HUES64 (cell line): ENCODE results near the gene RBBP8.
"Not testable (repeated sequence)": the region's sequence is repeated elsewhere in the genome, so short reads cannot be mapped to it uniquely, and the experiment has no call there.

ENCODE experiments used
- H3K27ac ChIP-seq: 2 replicates; pipeline ENCODE4 v1.7.0; 2013; ENCODE audit warnings: low read depth, low read length, inconsistent platforms
- H3K27me3 ChIP-seq: 2 replicates; pipeline ENCODE4 v1.6.1; 2013; ENCODE audit warnings: mild to moderate bottlenecking, low read length; ENCODE audit not compliant: insufficient read depth
- H3K36me3 ChIP-seq: 2 replicates; pipeline ENCODE4 v1.6.1; 2013; ENCODE audit warnings: mild to moderate bottlenecking, low read length; ENCODE audit not compliant: insufficient read depth
- H3K4me1 ChIP-seq: 2 replicates; pipeline ENCODE4 v1.6.1; 2013; ENCODE audit warnings: mild to moderate bottlenecking, low read length, moderate library complexity; ENCODE audit not compliant: insufficient read depth
- H3K4me3 ChIP-seq: 2 replicates; pipeline ENCODE4 v1.5.1; 2013; ENCODE audit warnings: mild to moderate bottlenecking, low read length, moderate library complexity
- H3K9ac ChIP-seq: 2 replicates; pipeline ENCODE4 v1.6.1; 2013; ENCODE audit warnings: mild to moderate bottlenecking, low read depth, low read length
- H3K9me3 ChIP-seq: 2 replicates; pipeline ENCODE4 v1.6.1; 2013; ENCODE audit warnings: low read depth, low read length; ENCODE audit not compliant: insufficient read depth
- WGBS: fragments of 150-250, 120-280 bp; methylation state at CpG from one replicate; pipeline ENCODE4 v1.1.7; 2013; ENCODE audit warnings: missing lambda C conversion rate; 5-methylcytosine and 5-hydroxymethylcytosine counted together

RBBP8 gene

DNA sequence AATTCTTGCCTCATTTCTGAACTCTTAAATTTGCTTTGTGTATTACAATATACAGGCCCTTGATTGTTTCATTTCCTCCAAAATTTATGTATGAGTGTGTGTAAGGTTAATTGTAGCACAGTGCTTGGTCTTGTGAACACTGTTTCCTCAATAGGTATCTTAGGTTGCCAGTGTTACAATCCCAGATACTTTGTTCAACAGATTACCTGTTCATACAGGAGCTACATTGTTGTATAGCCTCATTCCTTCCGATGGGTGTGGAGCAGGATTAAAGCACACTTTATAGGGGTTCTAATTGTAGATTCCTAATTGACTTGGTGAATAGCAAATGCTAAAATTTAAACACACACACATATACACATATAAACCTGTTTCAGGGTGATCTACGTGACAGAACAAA is 10.7 kb downstream of the RBBP8 start:
- 70% methylated on average over 1 of the region's 2 CpGs for WGBS
- no peaks in the 10 kb centered on the region for H3K9me3 ChIP-seq
- no peaks in the 10 kb centered on the region for H3K27me3 ChIP-seq
- no peaks in the 10 kb centered on the region for H3K4me1 ChIP-seq
- no peak overlapping the region for H3K4me3 ChIP-seq
- H3K27ac ChIP-seq: no peak overlapping the region
- H3K36me3 ChIP-seq: peaks cover 77% of the 10 kb centered on the region
- no peak overlapping the region for H3K9ac ChIP-seq

DNA sequence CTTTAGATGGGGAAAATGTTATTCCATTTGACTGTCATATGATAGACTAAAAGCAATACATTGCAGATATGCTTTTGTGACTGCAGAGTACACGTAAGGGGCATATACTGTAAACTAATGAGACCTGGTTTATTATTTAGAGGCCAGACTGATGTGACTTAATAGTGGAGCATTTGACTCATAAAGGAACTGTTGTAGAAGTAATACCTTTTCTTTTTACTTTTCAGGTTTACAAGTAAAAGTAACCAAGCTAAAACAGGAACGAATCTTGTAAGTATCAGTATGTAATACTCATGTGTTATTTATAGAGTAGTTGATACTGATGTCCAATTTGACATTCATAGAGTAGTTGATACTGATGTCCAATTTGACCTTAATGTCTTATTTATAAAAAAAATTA is 13.1 kb downstream of the RBBP8 start:
- peaks cover under 1% of the 10 kb centered on the region; the same call in 1 of the 2 replicates for H3K4me1 ChIP-seq
- no peak overlapping the region for H3K9ac ChIP-seq
- H3K36me3 ChIP-seq: peaks cover 82% of the 10 kb centered on the region
- WGBS: 96% methylated on average over 2 of the region's 2 CpGs
- no peaks in the 10 kb centered on the region for H3K9me3 ChIP-seq
- no peak overlapping the region for H3K4me3 ChIP-seq
- no peak overlapping the region for H3K27ac ChIP-seq
- H3K27me3 ChIP-seq: no peaks in the 10 kb centered on the region

DNA sequence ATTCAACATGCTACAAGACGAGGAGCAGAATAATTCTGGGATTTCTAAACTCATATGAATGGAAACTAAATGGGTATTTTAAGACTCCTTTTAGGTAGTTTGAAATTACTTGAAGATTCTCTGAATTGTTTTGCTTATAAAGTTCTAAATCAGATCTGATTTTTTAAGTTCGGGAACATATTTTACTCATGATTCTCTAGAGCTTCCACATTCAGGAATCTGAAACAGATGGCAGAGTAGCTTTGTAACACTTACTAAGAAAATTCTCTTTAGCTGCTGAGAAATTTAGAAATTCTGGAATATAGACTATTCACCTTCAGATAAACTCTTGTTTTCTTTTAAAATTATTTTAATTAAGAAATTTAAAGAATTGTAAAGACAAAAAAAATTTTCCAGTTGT is 13.7 kb downstream of the RBBP8 start:
- H3K4me1 ChIP-seq: peaks cover 7% of the 10 kb centered on the region
- peaks cover 82% of the 10 kb centered on the region for H3K36me3 ChIP-seq
- H3K9ac ChIP-seq: no peak overlapping the region
- H3K27me3 ChIP-seq: no peaks in the 10 kb centered on the region
- H3K27ac ChIP-seq: no peak overlapping the region
- H3K4me3 ChIP-seq: no peak overlapping the region
- WGBS: 44% methylated on average over 2 of the region's 2 CpGs
- H3K9me3 ChIP-seq: no peaks in the 10 kb centered on the region

GRCh38 chr18:22951823-22952222 is 18.7 kb downstream of the RBBP8 start:
- no peak overlapping the region for H3K9ac ChIP-seq
- WGBS: 58% methylated on average over 1 of the region's 1 CpG
- H3K4me1 ChIP-seq: peaks cover 15% of the 10 kb centered on the region
- no peak overlapping the region for H3K27ac ChIP-seq
- no peaks in the 10 kb centered on the region for H3K9me3 ChIP-seq
- no peaks in the 10 kb centered on the region for H3K27me3 ChIP-seq
- peaks cover 98% of the 10 kb centered on the region for H3K36me3 ChIP-seq
- no peak overlapping the region for H3K4me3 ChIP-seq

- Histone ChIP-seq H3K4me1 (peaks cover 15% of the 10 kb centered on the region), H3K27ac (no peak overlapping the region), H3K27me3 (no peaks in the 10 kb centered on the region), H3K36me3 (peaks cover 98% of the 10 kb centered on the region), H3K9ac (no peak overlapping the region), H3K9me3 (no peaks in the 10 kb centered on the region), H3K4me3 (no peak overlapping the region)
- no CpG with 5 or more reads among the region's 3 CpGs for WGBS
These were observed 19.4 kb downstream of the RBBP8 start for GRCh38 chr18:22952525-22952924.

DNA sequence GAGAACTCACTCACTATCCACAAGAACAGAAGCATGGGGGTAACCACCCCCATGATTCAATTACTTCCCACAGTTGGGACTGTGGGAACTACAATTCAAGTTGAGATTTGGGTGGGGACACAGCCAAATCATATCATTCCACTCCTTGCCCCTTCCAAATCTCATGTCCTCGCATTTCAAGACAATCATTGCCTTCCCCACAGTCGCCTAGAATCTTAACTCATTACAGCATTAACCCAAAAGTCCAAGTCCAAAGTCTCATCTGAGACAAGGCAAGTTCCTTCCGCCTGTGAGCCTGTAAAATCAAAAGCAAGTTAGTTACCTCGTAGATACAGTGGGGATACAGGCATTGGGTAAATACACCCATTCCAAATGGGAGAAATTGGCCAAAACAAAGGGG is 20.9 kb downstream of the RBBP8 start:
- H3K4me3 ChIP-seq, H3K9ac ChIP-seq, H3K27me3 ChIP-seq, H3K9me3 ChIP-seq, H3K27ac ChIP-seq: not testable (repeated sequence)
- Histone ChIP-seq H3K36me3 (peaks cover 98% of the 10 kb centered on the region), H3K4me1 (peaks cover 15% of the 10 kb centered on the region)
- 96% methylated on average over 4 of the region's 4 CpGs for WGBS

- Histone ChIP-seq H3K9ac (no peak overlapping the region), H3K4me3 (no peak overlapping the region), H3K9me3 (no peaks in the 10 kb centered on the region), H3K27ac (no peak overlapping the region), H3K27me3 (no peaks in the 10 kb centered on the region), H3K4me1 (peaks cover 14% of the 10 kb centered on the region), H3K36me3 (peaks cover 91% of the 10 kb centered on the region)
- 100% methylated on average over 3 of the region's 3 CpGs for WGBS
These were observed 23.1 kb downstream of the RBBP8 start for GRCh38 chr18:22956226-22956625.

- WGBS: 96% methylated on average over 1 of the region's 1 CpG
- no peaks in the 10 kb centered on the region for H3K9me3 ChIP-seq
- no peak overlapping the region for H3K4me3 ChIP-seq
- H3K9ac ChIP-seq: no peak overlapping the region
- peaks cover 7% of the 10 kb centered on the region; the same call in 1 of the 2 replicates for H3K4me1 ChIP-seq
- H3K36me3 ChIP-seq: peaks cover 49% of the 10 kb centered on the region
- no peak overlapping the region for H3K27ac ChIP-seq
- H3K27me3 ChIP-seq: no peaks in the 10 kb centered on the region
These were observed 28.0 kb downstream of the RBBP8 start for GRCh38 chr18:22961156-22961555.

GRCh38 chr18:22962004-22962403 is 28.9 kb downstream of the RBBP8 start:
- Histone ChIP-seq H3K9me3 (no peaks in the 10 kb centered on the region), H3K27me3 (no peaks in the 10 kb centered on the region), H3K36me3 (peaks cover 41% of the 10 kb centered on the region), H3K4me1 (peaks cover 7% of the 10 kb centered on the region; the same call in 1 of the 2 replicates), H3K4me3 (no peak overlapping the region), H3K9ac (no peak overlapping the region), H3K27ac (no peak overlapping the region)

GRCh38 chr18:22964116-22964515 is 31.0 kb downstream of the RBBP8 start:
- WGBS: 85% methylated on average over 2 of the region's 3 CpGs
- H3K9ac ChIP-seq: no peak overlapping the region
- peaks cover 7% of the 10 kb centered on the region; the same call in 1 of the 2 replicates for H3K4me1 ChIP-seq
- no peak overlapping the region for H3K4me3 ChIP-seq
- H3K36me3 ChIP-seq: peaks cover 35% of the 10 kb centered on the region
- H3K27me3 ChIP-seq: no peaks in the 10 kb centered on the region
- H3K27ac ChIP-seq: no peak overlapping the region
- H3K9me3 ChIP-seq: no peaks in the 10 kb centered on the region

DNA sequence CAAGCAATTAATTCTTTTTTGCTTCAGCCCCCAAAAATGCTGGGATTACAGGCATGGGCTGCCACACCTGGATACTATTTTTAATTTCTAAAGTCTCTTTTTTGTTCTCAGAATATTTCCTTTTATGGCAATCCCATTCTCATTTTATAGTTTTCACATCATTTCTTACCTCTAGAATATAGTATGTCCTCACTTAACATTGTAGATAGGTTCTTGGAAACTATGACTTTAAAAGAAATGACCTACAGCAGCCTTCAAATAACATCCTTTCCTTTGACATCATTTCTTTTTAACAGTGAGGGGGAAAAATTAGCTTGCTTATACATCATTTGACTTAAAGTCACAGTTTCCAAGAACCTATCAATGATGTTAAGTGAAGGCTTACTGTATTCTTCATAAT is 31.6 kb downstream of the RBBP8 start:
- Histone ChIP-seq H3K27me3 (no peaks in the 10 kb centered on the region), H3K4me1 (peaks cover 7% of the 10 kb centered on the region; the same call in 1 of the 2 replicates), H3K4me3 (no peak overlapping the region), H3K9ac (no peak overlapping the region), H3K9me3 (no peaks in the 10 kb centered on the region), H3K36me3 (peaks cover 35% of the 10 kb centered on the region), H3K27ac (no peak overlapping the region)

- Histone ChIP-seq H3K9ac (no peak overlapping the region), H3K9me3 (no peaks in the 10 kb centered on the region), H3K4me3 (no peak overlapping the region), H3K27ac (no peak overlapping the region), H3K4me1 (no peaks in the 10 kb centered on the region), H3K27me3 (no peaks in the 10 kb centered on the region), H3K36me3 (peaks cover 67% of the 10 kb centered on the region)
- 100% methylated on average over 2 of the region's 3 CpGs for WGBS
These were observed 37.9 kb downstream of the RBBP8 start for GRCh38 chr18:22971038-22971437.
